Measurements from ENCODE around the gene PSMC3IP.
"Not testable (repeated sequence)": the region's sequence is repeated elsewhere in the genome, so short reads cannot be mapped to it uniquely, and the experiment has no call there.

The PSMC3IP gene

GRCh38 chr17:42559075-42559474 is 18.5 kb downstream of the PSMC3IP start:
- DNase-seq = no peak

- not testable (repeated sequence) for DNase-seq
These were observed 21.4 kb downstream of the PSMC3IP start for GRCh38 chr17:42555961-42556617.

- no peak for DNase-seq
These were observed 22.4 kb downstream of the PSMC3IP start for GRCh38 chr17:42555122-42555622.

- peak; percentile 50 to 88 for DNase-seq
These were observed 23.0 kb downstream of the PSMC3IP start for GRCh38 chr17:42554250-42555121.

GRCh38 chr17:42553866-42554249 is 23.7 kb downstream of the PSMC3IP start:
- no peak for DNase-seq

- DNase-seq = no peak
These were observed 24.2 kb downstream of the PSMC3IP start for GRCh38 chr17:42553161-42553818.

GRCh38 chr17:42552736-42553135 is 24.8 kb downstream of the PSMC3IP start, which contains the start of gene HSD17B1:
Gene HSD17B1, plus strand, starts transcription at chr17:42552923. Its CDS starts 11 bp downstream, at chr17:42552934.
- not testable (repeated sequence) for DNase-seq

- no peak for DNase-seq
These were observed 28.4 kb downstream of the PSMC3IP start for GRCh38 chr17:42548993-42549755.

GRCh38 chr17:42548070-42548837 is 29.3 kb downstream of the PSMC3IP start:
- DNase-seq = peak; percentile 69 to 92

GRCh38 chr17:42547698-42548069 is 29.8 kb downstream of the PSMC3IP start:
- no peak for DNase-seq

GRCh38 chr17:42547001-42547461 is 30.5 kb downstream of the PSMC3IP start:
- no peak for DNase-seq

GRCh38 chr17:42545755-42546505 is 31.6 kb downstream of the PSMC3IP start:
- not testable (repeated sequence) for DNase-seq

GRCh38 chr17:42544874-42545283 is 32.6 kb downstream of the PSMC3IP start:
- no peak for DNase-seq

GRCh38 chr17:42543190-42544079 is 34.1 kb downstream of the PSMC3IP start:
- DNase-seq = no peak

- DNase-seq = no peak
These were observed 36.3 kb downstream of the PSMC3IP start for GRCh38 chr17:42541041-42541833.

- DNase-seq = not testable (repeated sequence)
These were observed 37.0 kb downstream of the PSMC3IP start for GRCh38 chr17:42540558-42540957.

GRCh38 chr17:42538482-42538881 is 39.0 kb downstream of the PSMC3IP start:
- DNase-seq = no peak

GRCh38 chr17:42537826-42538451 is 39.6 kb downstream of the PSMC3IP start:
- DNase-seq = no peak
